NB4 (cell line): ENCODE data around the gene TLCD3A.

Experiments
- DNase-seq: peaks from one replicate; pipeline ENCODE4 v3.0.0; 2010; ENCODE audit warnings: low read depth
- H3K4me3 ChIP-seq: one replicate; pipeline ENCODE4 v1.5.1; 2011; ENCODE audit warnings: mild to moderate bottlenecking, low read depth, low read length, moderate library complexity
- MYC ChIP-seq: IDR thresholded peaks from 2 replicates; pipeline ENCODE4 v1.6.1; 2011; ENCODE audit warnings: low read depth, low read length
- POLR2A ChIP-seq: IDR thresholded peaks from 2 replicates; pipeline ENCODE4 v1.6.1; 2011; ENCODE audit warnings: mild to moderate bottlenecking; ENCODE audit not compliant: insufficient read length; ENCODE audit errors: extremely low read depth
- TF ChIP-seq, protein P1 (sequence below): IDR thresholded peaks from 2 replicates; pipeline ENCODE4 v1.6.1; 2011; ENCODE audit warnings: low read depth, low read length
- TF ChIP-seq, protein P2 (sequence below): IDR thresholded peaks from one replicate; pipeline ENCODE4 v1.5.1; 2012; ENCODE audit warnings: low read depth, low read length

Gene TLCD3A

DNA sequence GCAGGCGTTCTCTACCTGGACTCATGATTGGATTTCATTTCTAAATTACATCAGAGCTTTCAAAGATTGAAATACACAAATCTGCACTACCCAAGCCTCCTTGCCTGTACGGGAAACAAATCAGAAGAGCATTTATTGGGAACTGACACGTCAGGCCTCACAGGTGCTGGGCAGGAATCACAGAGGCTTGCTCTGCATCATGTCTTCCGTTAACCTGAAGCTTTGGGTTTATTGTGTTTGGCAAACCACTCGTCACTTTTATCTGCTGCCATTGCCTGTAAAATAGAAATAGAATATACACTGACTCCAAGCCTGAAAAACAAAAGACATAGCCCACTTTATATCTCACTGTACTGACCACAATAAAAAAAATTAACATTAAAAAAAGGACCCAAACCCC lies 27.6 kb downstream of the TLCD3A start:
- no peak for DNase-seq
- TF ChIP-seq MYC: no peak
- TF ChIP-seq, protein P1, sequence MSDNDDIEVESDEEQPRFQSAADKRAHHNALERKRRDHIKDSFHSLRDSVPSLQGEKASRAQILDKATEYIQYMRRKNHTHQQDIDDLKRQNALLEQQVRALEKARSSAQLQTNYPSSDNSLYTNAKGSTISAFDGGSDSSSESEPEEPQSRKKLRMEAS: no peak
- TF ChIP-seq, protein P2, sequence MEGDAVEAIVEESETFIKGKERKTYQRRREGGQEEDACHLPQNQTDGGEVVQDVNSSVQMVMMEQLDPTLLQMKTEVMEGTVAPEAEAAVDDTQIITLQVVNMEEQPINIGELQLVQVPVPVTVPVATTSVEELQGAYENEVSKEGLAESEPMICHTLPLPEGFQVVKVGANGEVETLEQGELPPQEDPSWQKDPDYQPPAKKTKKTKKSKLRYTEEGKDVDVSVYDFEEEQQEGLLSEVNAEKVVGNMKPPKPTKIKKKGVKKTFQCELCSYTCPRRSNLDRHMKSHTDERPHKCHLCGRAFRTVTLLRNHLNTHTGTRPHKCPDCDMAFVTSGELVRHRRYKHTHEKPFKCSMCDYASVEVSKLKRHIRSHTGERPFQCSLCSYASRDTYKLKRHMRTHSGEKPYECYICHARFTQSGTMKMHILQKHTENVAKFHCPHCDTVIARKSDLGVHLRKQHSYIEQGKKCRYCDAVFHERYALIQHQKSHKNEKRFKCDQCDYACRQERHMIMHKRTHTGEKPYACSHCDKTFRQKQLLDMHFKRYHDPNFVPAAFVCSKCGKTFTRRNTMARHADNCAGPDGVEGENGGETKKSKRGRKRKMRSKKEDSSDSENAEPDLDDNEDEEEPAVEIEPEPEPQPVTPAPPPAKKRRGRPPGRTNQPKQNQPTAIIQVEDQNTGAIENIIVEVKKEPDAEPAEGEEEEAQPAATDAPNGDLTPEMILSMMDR: no peak
- TF ChIP-seq POLR2A: no peak
- H3K4me3 ChIP-seq: no peak overlapping the region

DNA sequence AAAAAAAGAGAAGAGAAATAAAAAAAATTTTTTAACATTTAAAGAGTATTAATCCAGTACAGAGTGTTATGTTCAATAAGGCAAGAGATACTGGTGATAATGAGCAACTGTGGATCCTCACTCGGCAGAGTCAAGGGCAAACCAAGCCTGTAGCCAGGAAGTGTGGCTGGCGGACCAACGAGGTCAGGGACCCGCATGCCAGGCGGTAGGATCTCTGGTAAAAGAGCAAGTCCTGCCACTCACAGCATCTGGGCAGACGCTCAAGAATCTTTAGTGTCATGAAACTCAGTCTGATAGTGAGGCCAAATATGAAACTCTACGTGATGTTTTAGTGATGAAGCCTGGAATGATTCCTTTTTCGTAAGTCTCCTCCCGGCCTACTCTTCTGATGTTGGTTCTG lies 28.0 kb downstream of the TLCD3A start:
- TF ChIP-seq MYC (no peak), POLR2A (no peak)
- TF ChIP-seq, protein P1: no peak
- TF ChIP-seq, protein P2: no peak
- DNase-seq: no peak

DNA sequence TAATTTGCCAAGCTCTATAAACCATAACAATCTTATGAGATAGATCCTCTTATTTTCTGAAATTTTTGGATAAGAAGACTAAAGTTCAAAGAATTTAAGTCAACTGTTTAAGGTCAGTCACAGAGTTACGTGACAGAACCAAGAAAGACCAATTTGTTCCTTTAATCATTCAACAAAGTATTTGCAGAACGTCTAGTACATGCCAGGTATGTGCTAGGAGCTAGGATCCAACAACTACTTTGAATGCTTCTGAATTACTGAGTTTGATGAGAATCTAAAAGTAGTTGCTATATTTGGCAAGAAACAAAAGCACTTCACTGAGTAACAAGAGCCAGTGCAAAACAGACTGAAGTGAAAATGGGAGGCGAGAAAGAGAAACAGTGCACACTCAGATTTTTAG lies 34.7 kb downstream of the TLCD3A start:
- no peak overlapping the region for H3K4me3 ChIP-seq
- DNase-seq: no peak
- TF ChIP-seq, protein P2: no peak
- TF ChIP-seq POLR2A (no peak), MYC (no peak)
- TF ChIP-seq, protein P1: no peak

More for the DNA sequence above, 28.0 kb downstream of the TLCD3A start:
- no peak overlapping the region for H3K4me3 ChIP-seq

DNA sequence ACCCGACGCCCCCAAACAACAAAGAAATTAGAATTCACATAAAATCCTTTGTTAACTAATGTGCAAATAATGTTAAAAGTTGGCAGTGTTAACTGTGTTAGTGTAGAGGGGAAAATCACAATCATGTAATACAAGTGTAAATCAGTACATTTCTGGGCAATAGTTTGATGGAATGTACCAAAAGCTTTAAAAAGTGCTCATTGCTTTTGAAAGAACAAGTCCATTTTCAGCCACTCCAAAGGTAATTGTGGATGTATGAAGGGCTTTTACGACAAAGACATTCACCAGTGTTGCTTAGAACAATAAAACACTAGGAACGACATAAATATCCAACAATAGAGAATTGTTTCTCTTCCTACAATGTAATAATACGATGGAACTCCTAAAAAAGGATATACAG lies 40.6 kb downstream of the TLCD3A start:
- TF ChIP-seq, protein P1: no peak
- TF ChIP-seq POLR2A (no peak), MYC (no peak)
- TF ChIP-seq, protein P2: no peak
- no peak for DNase-seq
- no peak overlapping the region for H3K4me3 ChIP-seq

DNA sequence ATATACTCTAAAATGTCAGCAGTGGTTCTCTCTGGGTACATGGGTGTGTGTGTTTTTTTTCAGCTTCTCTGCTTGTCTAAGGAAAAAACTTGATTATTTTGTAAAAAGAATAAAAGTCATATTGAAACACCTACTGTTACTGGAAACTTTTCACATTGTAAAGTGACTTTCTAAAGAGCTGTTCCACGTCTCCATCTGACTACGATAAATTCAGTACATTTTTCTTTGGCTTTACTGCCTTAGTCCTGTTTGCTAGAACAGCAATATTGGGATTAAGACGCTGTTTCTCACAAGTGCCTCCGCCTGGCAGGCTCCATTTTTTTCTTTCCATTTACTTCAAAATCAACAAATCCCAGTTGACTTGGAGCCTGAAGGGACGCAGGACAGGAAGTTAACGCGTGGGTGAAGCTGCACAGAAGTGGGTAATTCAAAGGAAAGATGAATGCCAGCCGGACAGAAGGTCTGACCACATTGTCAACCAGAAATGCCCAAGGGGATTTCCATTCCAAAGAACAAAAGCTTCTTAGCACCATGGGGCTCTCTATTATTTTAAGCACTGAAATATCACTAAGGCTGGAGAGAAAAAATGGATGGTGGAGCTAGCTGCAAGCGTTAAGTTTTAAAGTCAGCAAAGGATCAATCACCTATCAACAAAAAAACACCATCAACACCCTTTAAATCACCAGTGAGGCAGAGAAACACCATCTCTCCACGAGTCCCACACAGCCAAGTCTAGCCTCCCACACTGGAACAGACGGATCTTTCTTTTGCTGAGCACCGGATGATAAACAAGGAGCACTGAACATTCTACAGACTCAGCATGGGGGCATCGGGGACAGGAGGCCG lies 41.3 kb downstream of the TLCD3A start:
- DNase-seq: peak; percentile 54
- TF ChIP-seq MYC (no peak), POLR2A (no peak)
- TF ChIP-seq, protein P2: no peak
- TF ChIP-seq, protein P1: no peak
- no peak overlapping the region for H3K4me3 ChIP-seq
